Heart left ventricle (tissue), 16 donors: ENCODE data around the gene PCDHA6. TPM values are rescaled to one million over a fixed set of nuclear protein-coding genes. Genes with fewer than 3 reads are reported as not detected.
"Not testable (repeated sequence)": the region's sequence is repeated elsewhere in the genome, so short reads cannot be mapped to it uniquely, and the experiment has no call there.

Experiments used
- ATAC-seq, 4 donors: fragments of 200-7000 bp; cut with Tn5 transposase; one replicate each; pipeline ENCODE4 v1.9.1; 2020 to 2022; ENCODE audit warnings: moderate library complexity in 4 of 4, mild to moderate bottlenecking in 3 of 4, moderate number of reproducible peaks in 1 of 4
- DNase-seq, 5 donors: peaks; one replicate each; pipeline ENCODE4 v3.0.0-alpha.2; 2020
- H3K27ac ChIP-seq, 12 donors: fragments of 200-600 bp; sonication (generic) in 4 of 12; one replicate each; pipeline versions ENCODE4 v1.5.0 to v1.8.0; 2016 to 2022; ENCODE audit warnings: mild to moderate bottlenecking in 2 of 12
- H3K27me3 ChIP-seq, 9 donors: fragments of 200-600 bp; sonication (generic) in 2 of 9; one replicate each; pipeline versions ENCODE4 v1.5.1 to v1.8.0; 2016 to 2022; ENCODE audit warnings: mild to moderate bottlenecking in 3 of 9
- H3K36me3 ChIP-seq, 9 donors: fragments of 200-600 bp; sonication (generic) in 2 of 9; one replicate each; pipeline versions ENCODE4 v1.5.0 to v1.8.0; 2018 to 2022; ENCODE audit warnings: mild to moderate bottlenecking in 2 of 9
- H3K4me1 ChIP-seq, 12 donors: fragments of 200-600 bp; sonication (generic) in 4 of 12; one replicate each; pipeline versions ENCODE4 v1.5.0 to v1.8.0; 2016 to 2022; ENCODE audit warnings: mild to moderate bottlenecking in 3 of 12
- H3K4me3 ChIP-seq, 12 donors: fragments of 200-600 bp; sonication (generic) in 4 of 12; one replicate each; pipeline versions ENCODE4 v1.5.0 to v1.8.0; 2017 to 2022; ENCODE audit warnings: mild to moderate bottlenecking in 9 of 12, moderate library complexity in 4 of 12
- H3K9me3 ChIP-seq, 12 donors: fragments of 200-600 bp; sonication (generic) in 4 of 12; one replicate each; pipeline versions ENCODE4 v1.5.0 to v1.8.0; 2016 to 2022; ENCODE audit warnings: mild to moderate bottlenecking in 1 of 12
- POLR2A ChIP-seq, 2 donors: fragments of 450-650 bp; IDR thresholded peaks; one replicate each; pipeline ENCODE4 v1.6.1; 2017; ENCODE audit warnings: antibody characterized with exemption in 2 of 2, mild to moderate bottlenecking in 2 of 2, moderate library complexity in 2 of 2
- WGBS, 4 donors: extraction: QIAGEN DNeasy Blood & Tissue Kit in 2 of 4; methylation state at CpG; one replicate each; pipeline versions ENCODE4 v1.1.5 to v1.1.7; 2013 to 2018; 5-methylcytosine and 5-hydroxymethylcytosine counted together
- intact Hi-C, 10 donors: fragments of 100-400 bp; cut with DNase I; formaldehyde crosslinking; loops; one replicate each; pipeline versions ENCODE4 v1.11.1 to v1.14.2; 2022
- polyA plus RNA-seq, 2 donors: library from polyadenylated mRNA; stranded (reverse); fragments of 200-250 nt; gene quantifications; one replicate each; pipeline ENCODE4 v1.2.3, GENCODE V29; 2013
- total RNA-seq, 9 donors: library from RNA; depleted of rRNA in 2 of 9; stranded (reverse); fragments of >200 nt in 2 of 9; fragmentation: NEBNext Ultra II Directional in 3 of 9; extraction: Animal tissue kit (Norgen Biotek cat#: 25700) in 3 of 9; gene quantifications; one replicate each; pipeline versions ENCODE4 v1.1.0 to v1.2.4, GENCODE V29; 2016 to 2023
- TF ChIP-seq, protein P1 (sequence below), 12 donors: fragments of 200-600 bp; sonication (generic) in 4 of 12; IDR thresholded peaks; one replicate each; pipeline versions ENCODE4 v1.5.0 to v1.8.0; 2018 to 2022; ENCODE audit warnings: antibody characterized with exemption in 12 of 12, mild to moderate bottlenecking in 5 of 12
- donor health status: ischemic (EF 13 %, LVEDD 7.1; RV severe dilation, severe dysfunction).
- donor health status: healthy with polysubstance abuse.
- donor health status: DM: no; HTN: yes; CAD: no.
- donor health status: DM: no; HTN: no; CAD: no.
- donor health status: ischemic (EF 25% LVEDD 6.9; RV normal size, moderate dysfunction).
- donor health status: ischemic (EF 25% LVEDD 5.7; RV mildly dilated, moderate dysfunction).
- donor health status: healthy.
- donor health status: DM: yes; HTN: yes; CAD: no.
- donor health status: ischemic (EF 35%, LVEDD 5.7; RV mildly dilated, moderate dysfunction).
- donor health status: nonischemic (EF 11% LVEDD 7.7; RV severe dilation, severe dysfunction).
- donor health status: DM: yes; HTN: yes; CAD: no.
- donor health status: PGD.
- donor health status: ischemic (EF 29% LVEDD 5.4; RV normal size, mild dysfunction).
- donor health status: nonischemic (EF 23%, LVEDD 6.1; RV moderate dilation, normal function).

PCDHA6 gene
- total and polyA plus RNA-seq, 11 donors = 0.10 to 0.36 (median 0.29) TPM; not detected in 5

DNA sequence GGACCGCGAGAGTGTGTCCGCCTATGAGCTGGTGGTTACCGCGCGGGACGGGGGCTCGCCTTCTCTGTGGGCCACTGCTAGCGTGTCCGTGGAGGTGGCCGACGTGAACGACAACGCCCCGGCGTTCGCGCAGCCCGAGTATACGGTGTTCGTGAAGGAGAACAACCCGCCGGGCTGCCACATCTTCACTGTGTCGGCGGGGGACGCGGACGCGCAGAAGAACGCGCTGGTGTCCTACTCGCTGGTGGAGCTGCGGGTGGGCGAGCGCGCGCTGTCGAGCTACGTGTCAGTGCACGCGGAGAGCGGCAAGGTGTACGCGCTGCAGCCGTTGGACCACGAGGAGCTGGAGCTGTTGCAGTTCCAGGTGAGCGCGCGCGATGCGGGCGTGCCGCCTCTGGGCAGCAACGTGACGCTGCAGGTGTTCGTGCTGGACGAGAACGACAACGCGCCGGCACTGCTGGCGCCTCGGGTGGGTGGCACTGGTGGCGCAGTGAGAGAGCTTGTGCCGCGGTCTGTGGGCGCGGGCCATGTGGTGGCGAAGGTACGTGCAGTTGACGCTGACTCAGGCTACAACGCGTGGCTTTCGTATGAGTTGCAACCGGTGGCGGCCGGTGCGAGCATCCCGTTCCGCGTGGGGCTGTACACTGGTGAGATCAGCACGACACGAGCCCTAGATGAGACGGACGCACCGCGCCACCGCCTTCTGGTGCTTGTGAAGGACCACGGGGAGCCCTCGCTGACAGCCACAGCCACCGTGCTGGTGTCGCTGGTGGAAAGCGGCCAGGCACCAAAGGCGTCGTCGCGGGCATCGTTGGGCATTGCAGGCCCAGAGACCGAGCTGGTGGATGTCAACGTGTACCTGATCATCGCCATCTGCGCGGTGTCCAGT lies 8.1 kb downstream of the PCDHA6 start:
- H3K4me1 ChIP-seq = no peaks in the 10 kb centered on the region
- DNase-seq (peak in 2 of 5 donors; percentile 21 to 55), ATAC-seq (no peak)
- H3K9me3 ChIP-seq = peaks cover 0 to 31% (median 8%) of the 10 kb centered on the region in 12 donors
- 33 to 50% (median 44%) methylated on average over 36 to 103 of the region's 103 CpGs for WGBS, 4 donors
- intact Hi-C loops = loop anchor here in 2 of 10 donors (10.0 kb wide), 2 partner anchors 209 to 219 kb away; partner anchors contain the start of gene PCDHB1 (in 1 of the 2)
- TF ChIP-seq, protein P1, sequence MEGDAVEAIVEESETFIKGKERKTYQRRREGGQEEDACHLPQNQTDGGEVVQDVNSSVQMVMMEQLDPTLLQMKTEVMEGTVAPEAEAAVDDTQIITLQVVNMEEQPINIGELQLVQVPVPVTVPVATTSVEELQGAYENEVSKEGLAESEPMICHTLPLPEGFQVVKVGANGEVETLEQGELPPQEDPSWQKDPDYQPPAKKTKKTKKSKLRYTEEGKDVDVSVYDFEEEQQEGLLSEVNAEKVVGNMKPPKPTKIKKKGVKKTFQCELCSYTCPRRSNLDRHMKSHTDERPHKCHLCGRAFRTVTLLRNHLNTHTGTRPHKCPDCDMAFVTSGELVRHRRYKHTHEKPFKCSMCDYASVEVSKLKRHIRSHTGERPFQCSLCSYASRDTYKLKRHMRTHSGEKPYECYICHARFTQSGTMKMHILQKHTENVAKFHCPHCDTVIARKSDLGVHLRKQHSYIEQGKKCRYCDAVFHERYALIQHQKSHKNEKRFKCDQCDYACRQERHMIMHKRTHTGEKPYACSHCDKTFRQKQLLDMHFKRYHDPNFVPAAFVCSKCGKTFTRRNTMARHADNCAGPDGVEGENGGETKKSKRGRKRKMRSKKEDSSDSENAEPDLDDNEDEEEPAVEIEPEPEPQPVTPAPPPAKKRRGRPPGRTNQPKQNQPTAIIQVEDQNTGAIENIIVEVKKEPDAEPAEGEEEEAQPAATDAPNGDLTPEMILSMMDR (IDR thresholded peaks at IDR 0.05) = no peak
- TF ChIP-seq POLR2A (IDR thresholded peaks at IDR 0.05) = no peak
- H3K27ac ChIP-seq = no peak overlapping the region
- H3K27me3 ChIP-seq = peaks cover 9 to 91% (median 24%) of the 10 kb centered on the region in 9 donors
- no peaks in the 10 kb centered on the region for H3K36me3 ChIP-seq
- H3K4me3 ChIP-seq = no peak overlapping the region

GRCh38 chr5:140840978-140841962 lies 13.5 kb downstream of the PCDHA6 start, which contains the start of gene PCDHA8:
Gene PCDHA8, plus strand, starts transcription at chr5:140841187. Its CDS starts 135 bp downstream, at chr5:140841322.
- H3K36me3 ChIP-seq = no peaks in the 10 kb centered on the region
- intact Hi-C loops = no loop called here
- TF ChIP-seq, protein P1 (IDR thresholded peaks at IDR 0.05) = peak in 5 of 12 donors; percentile 8 to 22 (median 20)
- no peak for TF ChIP-seq POLR2A (IDR thresholded peaks at IDR 0.05)
- H3K27me3 ChIP-seq = peaks cover 0 to 79% (median 13%) of the 10 kb centered on the region in 9 donors
- no peaks in the 10 kb centered on the region for H3K4me1 ChIP-seq
- no peak within 1 kb of the TSS for H3K4me3 ChIP-seq
- no peak for ATAC-seq
- peaks cover 0 to 44% (median 9%) of the 10 kb centered on the region in 12 donors for H3K9me3 ChIP-seq
- H3K27ac ChIP-seq = no peak within 1 kb of the TSS
- WGBS, 4 donors = 19 to 27% (median 22%) methylated on average over 23 to 47 of the region's 47 CpGs
- no peak for DNase-seq

DNA sequence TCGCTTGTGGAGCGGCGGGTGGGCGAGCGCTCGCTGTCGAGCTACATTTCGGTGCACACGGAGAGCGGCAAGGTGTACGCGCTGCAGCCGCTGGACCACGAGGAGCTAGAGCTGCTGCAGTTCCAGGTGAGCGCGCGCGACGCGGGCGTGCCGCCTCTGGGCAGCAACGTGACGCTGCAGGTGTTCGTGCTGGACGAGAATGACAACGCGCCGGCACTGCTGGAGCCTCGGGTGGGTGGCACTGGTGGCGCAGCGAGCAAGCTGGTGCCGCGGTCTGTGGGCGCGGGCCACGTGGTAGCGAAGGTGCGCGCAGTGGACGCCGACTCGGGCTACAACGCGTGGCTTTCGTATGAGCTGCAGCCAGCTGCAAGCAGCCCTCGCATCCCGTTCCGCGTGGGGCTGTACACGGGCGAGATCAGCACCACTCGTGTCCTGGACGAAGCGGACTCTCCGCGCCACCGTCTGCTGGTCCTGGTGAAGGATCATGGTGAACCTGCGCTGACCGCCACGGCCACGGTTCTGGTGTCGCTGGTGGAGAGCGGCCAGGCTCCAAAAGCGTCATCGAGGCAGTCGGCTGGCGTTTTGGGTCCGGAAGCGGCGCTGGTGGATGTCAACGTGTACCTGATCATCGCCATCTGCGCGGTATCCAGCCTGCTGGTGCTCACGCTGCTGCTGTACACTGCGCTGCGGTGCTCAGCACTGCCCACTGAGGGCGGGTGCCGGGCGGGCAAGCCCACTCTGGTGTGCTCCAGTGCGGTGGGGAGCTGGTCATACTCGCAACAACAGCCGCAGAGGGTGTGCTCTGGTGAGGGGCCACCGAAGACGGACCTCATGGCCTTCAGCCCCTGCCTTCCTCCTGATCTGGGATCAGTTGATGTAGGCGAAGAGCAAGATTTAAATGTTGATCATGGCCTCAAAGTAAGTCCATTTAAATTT lies 15.3 kb downstream of the PCDHA6 start:
- H3K4me1 ChIP-seq = no peaks in the 10 kb centered on the region
- ATAC-seq (no peak), DNase-seq (no peak)
- intact Hi-C loops = no loop called here
- H3K36me3 ChIP-seq = no peaks in the 10 kb centered on the region
- TF ChIP-seq POLR2A (IDR thresholded peaks at IDR 0.05) = no peak
- TF ChIP-seq, protein P1 (IDR thresholded peaks at IDR 0.05) = no peak
- H3K27ac ChIP-seq = no peak overlapping the region
- H3K27me3 ChIP-seq = peaks cover 0 to 82% (median 15%) of the 10 kb centered on the region in 9 donors
- WGBS, 4 donors = 36 to 49% (median 43%) methylated on average over 12 to 87 of the region's 87 CpGs
- peaks cover 0 to 44% (median 14%) of the 10 kb centered on the region in 12 donors for H3K9me3 ChIP-seq
- H3K4me3 ChIP-seq = no peak overlapping the region

DNA sequence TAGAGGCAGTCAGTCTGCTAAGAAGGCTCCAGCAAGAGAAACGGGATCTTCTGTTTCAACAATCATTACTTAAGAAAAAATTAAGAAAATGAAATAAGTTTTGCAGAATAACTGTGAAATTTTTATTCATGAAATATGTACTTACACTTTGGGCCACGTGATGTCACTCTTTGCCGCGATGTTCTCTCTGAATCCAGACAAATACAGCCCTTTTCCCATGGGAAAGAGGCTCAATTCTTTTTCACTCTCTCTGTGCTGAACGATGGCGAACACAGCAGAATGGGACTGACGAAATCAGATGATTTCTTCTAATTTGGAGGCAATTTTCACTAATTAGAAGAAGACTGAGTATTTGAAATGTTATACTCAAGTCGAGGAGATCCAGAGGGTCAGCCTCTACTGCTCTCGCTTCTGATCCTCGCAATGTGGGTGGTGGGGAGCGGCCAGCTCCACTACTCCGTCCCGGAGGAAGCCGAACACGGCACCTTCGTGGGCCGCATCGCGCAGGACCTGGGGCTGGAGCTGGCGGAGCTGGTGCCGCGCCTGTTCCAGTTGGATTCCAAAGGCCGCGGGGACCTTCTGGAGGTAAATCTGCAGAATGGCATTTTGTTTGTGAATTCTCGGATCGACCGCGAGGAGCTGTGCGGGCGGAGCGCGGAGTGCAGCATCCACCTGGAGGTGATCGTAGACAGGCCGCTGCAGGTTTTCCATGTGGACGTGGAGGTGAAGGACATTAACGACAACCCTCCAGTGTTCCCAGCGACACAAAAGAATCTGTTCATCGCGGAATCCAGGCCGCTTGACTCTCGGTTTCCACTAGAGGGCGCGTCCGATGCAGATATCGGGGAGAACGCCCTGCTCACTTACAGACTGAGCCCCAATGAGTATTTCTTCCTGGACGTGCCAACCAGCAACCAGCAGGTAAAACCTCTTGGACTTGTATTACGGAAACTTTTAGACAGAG lies 20.7 kb downstream of the PCDHA6 start, which contains the start of gene PCDHA9:
PCDHA9 (plus strand) TSS at position 244 of the 964 bp plus-strand sequence; CDS start at position 358, 114 bp downstream.
- peaks cover 0 to 64% (median 17%) of the 10 kb centered on the region in 9 donors for H3K27me3 ChIP-seq
- ATAC-seq = not testable (repeated sequence)

More for the DNA sequence above, 20.7 kb downstream of the PCDHA6 start, which contains the start of gene PCDHA9:
- H3K4me3 ChIP-seq, DNase-seq, H3K27ac ChIP-seq, H3K36me3 ChIP-seq, H3K4me1 ChIP-seq, intact Hi-C loops: not testable (repeated sequence)
- 12 to 23% (median 19%) methylated on average over 14 to 46 of the region's 48 CpGs for WGBS, 4 donors
- peaks cover 0 to 29% (median 10%) of the 10 kb centered on the region in 12 donors for H3K9me3 ChIP-seq
